Stimulated activated CD8-positive, alpha-beta memory T cell treated with anti-CD3 and anti-CD28 coated beads, Interleukin-4, amount 100 ng/mL, for 48 hours (primary cell): ENCODE measurements around the gene OR2M2.

ENCODE experiments used
- DNase-seq: peaks from one replicate; pipeline ENCODE4 v3.0.0-alpha.2; 2020

Gene OR2M2, protein sequence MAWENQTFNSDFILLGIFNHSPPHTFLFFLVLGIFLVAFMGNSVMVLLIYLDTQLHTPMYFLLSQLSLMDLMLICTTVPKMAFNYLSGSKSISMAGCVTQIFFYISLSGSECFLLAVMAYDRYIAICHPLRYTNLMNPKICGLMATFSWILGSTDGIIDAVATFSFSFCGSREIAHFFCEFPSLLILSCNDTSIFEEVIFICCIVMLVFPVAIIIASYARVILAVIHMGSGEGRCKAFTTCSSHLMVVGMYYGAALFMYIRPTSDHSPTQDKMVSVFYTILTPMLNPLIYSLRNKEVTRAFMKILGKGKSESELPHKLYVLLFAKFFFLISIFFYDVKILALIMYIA

DNA sequence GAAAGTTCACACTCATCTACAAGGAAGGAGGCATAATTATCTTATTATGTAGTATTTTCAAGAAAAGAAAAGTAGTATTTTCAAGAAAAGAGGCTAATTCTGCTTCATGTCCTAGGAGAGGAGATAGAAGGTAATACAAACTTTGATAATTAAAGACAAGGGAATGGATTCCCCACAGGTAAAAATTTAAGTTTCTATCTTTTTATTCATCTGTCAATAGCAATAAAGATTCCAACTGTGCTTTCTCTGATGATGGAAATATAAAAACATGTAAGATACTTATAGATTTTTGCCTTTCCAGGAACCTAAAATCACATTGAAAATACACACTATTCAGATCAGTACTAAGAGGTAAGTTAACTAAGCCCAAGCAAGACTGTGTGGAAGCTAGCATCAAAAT lies at the start of gene OR2M2:
OR2M2 (plus strand) TSS at position 301 of the 400 bp plus-strand sequence. CDS start 5,165 bp downstream, outside the sequence.
- DNase-seq = no peak

DNA sequence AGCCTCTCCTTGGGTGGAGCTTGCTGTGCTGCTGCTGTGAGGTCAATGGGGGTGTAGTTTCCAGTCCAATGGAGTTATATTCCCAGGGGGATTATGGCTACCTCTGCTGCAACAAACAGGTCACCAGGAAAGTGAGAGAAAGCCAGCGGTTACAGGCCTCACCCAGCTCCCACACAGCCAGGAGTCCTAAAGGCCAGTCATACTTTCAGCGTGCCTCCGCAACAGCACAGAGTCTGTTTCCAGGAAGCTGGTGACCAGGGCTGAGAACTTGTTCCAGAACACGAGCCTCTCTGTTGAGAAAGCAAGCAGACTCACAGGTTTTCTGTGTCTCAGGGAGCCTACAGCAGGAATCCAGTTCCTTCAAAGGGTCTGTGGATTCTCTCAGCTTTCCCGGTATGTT lies 47.0 kb upstream of the OR2M2 start:
- no peak for DNase-seq

DNA sequence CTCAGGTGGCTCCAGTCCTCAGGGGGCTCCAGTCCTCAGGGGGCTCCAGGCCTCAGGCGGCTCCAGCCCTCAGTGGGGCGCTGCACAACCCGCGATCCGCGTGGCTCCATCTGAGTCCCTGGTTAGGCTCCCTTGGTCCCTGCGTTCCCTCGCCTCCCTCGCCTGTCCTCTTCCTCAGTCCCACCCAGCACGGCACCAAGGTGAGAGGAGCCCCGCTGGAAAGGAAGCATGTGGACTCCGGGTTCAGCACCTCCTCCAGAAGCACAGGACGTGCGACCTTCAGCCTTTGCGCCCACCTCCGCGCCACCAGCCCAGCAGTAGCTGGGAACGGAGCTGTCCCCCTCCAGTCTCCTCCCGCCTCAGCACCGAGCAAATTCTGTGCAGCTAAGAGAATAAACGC lies 37.8 kb upstream of the OR2M2 start:
- DNase-seq = no peak

- DNase-seq = no peak
Observed at GRCh38 chr1:248140846-248141245, 33.8 kb upstream of the OR2M2 start.

DNA sequence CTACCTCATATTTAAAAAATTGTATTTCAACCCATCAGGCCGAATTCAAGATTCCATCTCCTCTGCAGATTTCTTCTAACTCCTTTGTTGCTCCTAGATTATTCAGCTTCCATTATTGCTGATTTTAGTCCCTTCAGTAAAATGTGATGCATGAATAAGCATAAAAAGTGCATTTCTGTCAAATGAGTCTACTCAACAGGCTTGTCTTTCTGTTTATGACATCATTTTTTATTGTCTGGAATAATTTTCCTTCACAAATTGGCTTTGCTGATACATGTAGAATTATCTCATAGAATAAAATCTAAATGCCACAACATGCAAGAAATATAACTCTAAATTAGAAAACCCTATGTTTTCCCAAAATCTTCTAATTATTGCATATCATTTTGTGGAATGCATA lies 31.3 kb upstream of the OR2M2 start:
- no peak for DNase-seq

DNA sequence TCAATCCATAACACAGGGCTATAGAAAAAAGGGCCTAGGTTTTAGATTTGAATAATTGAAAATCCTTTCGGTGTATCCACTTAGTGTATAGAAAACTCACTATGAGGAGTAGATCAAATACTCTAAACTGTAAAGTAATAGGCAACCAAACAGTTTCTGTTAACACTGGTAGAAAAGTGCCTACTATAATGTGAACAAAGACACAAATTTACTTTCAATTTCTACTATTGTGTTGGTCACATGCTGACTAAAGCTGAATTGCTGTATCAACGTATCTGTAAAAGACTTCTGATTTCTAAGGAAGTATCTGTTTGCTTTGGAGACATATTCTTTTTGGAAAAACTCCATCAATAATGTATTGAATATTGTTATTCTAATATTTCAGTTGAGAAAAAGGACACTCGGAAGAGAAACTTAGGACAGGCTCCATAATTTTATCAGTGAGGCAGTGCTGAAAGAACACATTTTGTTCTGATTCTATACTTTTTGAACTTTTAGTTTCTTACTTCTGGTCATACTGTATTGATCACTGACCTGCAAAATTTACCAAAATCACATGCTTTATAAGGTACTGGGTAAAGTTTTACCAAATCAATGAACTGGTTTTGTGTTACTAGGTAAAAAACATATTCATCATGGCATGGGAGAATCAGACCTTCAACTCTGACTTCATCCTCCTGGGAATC lies 30.0 kb upstream of the OR2M2 start, which contains the start of gene OR2M5:
OR2M5 (plus strand) TSS at position 636 of the 686 bp plus-strand sequence; CDS start at position 636, 0 bp downstream.
- no peak for DNase-seq

- DNase-seq = no peak
Observed at GRCh38 chr1:248152056-248152827, 22.4 kb upstream of the OR2M2 start.

GRCh38 chr1:248155927-248156326 lies 18.7 kb upstream of the OR2M2 start:
- DNase-seq = no peak

DNA sequence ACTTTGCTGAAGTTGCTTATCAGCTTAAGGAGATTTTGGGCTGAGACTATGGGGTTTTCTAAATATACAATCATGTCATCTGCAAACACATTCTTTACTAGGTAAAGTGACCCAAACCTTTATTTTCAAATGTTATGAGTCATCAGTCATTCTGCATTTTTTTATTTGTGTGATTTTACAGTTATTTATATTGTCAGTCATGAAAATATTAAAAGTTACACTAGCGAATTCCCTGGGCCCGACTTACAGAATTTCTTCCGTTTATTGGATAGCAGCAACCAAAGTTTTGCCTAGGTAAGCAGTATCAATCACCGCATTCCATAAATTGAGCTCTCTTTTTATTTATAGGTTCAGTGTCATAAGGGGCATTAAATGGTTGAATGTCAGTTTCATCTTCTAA lies 15.9 kb upstream of the OR2M2 start:
- no peak for DNase-seq

- no peak for DNase-seq
Observed at GRCh38 chr1:248164031-248164430, 10.6 kb upstream of the OR2M2 start.

GRCh38 chr1:248165186-248165585 lies 9.4 kb upstream of the OR2M2 start:
- DNase-seq = no peak

GRCh38 chr1:248183996-248184395 lies 9.4 kb downstream of the OR2M2 start:
- no peak for DNase-seq

- no peak for DNase-seq
Observed at GRCh38 chr1:248187363-248187762, 12.7 kb downstream of the OR2M2 start.

DNA sequence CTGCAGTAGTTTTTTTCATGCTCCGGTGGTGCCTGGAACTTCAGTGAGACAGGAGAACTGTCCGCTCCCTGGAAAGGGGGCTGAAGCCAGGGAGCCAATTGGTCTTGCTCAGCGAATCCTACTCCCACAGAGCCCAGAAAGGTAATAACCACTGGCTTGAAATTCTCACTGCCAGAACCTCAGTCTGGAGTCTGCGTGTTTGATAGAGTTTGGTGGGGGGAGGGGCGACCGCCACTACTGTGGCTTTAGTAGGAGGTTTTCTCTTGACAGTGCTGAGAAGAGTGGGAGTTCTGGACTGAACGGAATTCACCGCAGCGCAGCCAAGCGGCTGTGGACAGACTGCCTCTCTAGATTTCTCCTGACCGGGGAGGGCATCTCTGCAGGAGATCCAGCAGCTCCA lies 14.4 kb downstream of the OR2M2 start:
- no peak for DNase-seq

GRCh38 chr1:248194117-248194516 lies 19.5 kb downstream of the OR2M2 start:
- no peak for DNase-seq

- DNase-seq = no peak
Observed at GRCh38 chr1:248196965-248197364, 22.3 kb downstream of the OR2M2 start, which contains the start of gene OR2M3. OR2M3 (plus strand) TSS chr1:248197265; CDS start chr1:248203068, 5,803 bp downstream.

DNA sequence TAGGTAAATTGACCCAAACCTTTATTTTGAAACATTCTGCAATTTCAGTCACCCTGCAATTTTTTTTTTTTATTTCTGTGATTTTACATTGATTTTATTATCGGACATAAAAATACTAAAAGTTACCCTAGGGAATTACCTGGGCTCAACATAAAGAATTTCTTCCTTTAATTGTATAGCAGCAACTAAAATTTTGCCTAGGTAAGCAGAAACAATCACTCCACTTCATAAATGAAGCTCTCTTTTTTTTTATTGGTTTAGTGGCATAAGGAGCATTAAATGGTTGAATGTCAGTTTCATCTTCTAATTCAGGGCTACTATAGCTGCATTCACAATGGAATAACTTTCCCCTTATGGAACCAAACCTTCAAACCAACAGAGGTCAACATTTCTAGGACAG lies 41.3 kb downstream of the OR2M2 start:
- DNase-seq = no peak

GRCh38 chr1:248225537-248225936 lies 50.9 kb downstream of the OR2M2 start:
- DNase-seq = no peak

DNA sequence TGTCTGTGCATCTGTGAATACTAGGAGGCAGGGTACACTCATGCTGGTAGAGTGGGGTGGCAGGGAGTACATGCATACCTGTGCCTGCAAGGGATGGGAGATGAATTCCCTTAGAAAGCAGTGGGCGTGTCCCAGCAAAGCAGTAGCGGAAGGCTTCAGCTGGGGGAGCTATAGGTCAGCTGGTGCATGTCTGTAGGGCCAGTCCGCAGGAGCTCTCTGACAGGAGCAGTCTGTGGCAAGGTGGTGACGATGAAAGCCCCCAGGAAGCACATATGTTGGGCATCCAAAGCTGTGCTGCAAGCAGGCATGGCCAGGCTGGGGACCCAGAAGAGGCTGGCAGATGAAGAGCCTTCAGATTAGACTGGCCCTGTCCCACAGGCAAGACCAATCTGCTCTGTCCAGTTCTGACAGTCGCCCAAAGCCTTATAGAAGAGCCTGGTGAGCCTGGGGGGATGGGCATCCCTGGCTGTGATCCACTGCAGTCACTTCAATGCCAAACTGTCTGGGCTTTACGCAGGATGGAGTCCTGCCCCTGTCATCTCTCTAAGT lies 54.8 kb downstream of the OR2M2 start:
- DNase-seq = no peak
